GM18505 (cell line): ENCODE results near the gene PCDH12.
"Not testable (repeated sequence)": the region's sequence is repeated elsewhere in the genome, so short reads cannot be mapped to it uniquely, and the experiment has no call there.

Source experiments
- ATAC-seq: cut with Tn5 transposase; IDR thresholded peaks from one replicate; pipeline ENCODE4 v1.9.1; 2021; ENCODE audit not compliant: unreplicated experiment
- POLR2A ChIP-seq: IDR thresholded peaks from 4 replicates; pipeline ENCODE4 v1.6.1; 2011; ENCODE audit warnings: borderline replicate concordance; ENCODE audit not compliant: insufficient read depth, insufficient read length; ENCODE audit errors: extremely low read depth

PCDH12 gene

DNA sequence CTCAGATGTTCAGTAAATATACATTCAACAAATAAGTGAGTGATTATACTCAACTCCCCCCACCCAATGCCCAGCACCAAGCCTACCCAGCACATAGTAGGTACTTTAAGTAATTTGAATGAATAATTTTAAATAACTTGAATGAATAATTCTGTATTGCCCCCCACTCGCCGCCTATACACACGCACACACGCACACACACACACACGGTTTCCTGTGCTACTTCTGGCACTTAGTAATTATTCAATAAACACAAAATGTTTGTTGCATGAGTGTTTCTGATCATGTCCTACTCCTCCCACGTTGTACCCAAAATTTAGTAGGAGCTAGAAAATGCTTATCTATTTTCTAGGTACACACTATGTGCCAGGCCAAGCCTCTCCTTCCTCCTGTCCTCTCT is 16.2 kb downstream of the PCDH12 start:
- no peak for TF ChIP-seq POLR2A
- no peak for ATAC-seq

DNA sequence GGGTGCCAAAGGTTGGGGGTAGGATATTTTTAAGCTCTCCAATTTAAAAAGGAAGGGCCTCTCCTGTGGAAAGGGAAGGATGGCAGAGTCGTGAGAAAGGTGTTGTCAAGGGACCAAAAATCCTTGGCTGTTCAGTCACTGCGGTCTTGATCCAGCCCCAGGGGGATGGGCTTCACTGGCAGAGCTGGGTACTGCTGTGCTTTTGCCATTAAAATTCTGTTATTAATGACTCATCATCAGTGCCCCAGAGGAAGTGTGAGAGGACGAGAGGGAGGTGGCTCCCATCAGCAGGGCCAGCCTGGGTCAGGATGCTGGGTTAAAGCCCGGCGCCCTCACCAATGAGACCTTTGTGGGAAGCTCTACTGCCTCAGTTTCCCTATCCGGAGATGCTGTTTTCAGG is 16.7 kb downstream of the PCDH12 start:
- no peak for TF ChIP-seq POLR2A
- ATAC-seq, result no peak

DNA sequence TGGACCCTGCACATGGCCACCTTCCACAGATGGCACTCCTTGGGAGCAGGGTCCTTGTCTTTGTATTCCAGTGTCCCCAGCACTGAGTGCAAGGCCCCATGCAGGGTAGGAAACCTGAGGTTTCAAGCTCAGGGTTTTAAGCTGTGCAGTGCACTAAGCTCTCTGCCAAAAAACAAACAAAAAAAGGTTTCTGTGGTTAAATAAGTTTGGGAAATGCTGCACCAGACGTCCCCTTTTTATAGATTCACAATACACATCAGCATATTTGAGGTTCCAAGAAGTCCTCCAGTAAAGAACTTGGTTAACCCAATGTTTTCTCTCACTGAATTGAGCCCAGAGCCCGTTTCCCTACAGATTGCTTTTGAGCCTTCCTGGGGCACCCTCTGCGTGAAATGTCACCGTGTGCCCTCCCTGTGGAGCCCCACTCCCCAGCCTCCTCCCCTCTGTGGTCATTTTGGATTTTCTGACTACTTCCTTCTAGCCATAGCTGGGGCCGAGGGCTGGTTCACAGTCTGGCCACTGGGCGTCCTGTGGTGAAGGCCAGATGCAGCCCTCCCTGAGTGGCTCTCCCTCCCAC is 17.2 kb downstream of the PCDH12 start:
- TF ChIP-seq POLR2A, result no peak
- ATAC-seq, result no peak

DNA sequence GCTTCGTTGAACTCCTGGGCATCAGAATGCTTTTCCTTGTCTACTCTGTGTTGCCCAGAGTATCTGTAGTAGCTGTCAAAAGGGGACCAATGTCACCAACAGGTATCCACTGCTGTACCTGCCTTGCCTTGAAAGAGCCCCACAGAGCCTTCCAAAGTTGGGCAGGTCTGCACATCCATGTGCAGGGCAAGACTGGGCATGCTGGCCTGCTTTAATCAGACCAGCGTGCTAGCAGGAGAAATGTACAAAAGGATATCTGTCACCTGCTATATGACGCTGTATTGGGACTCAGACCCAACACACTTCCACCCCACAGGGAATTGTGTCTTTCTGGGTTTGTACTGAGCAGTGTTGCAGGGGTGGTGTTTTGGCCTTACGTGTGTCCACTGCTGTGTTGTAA is 22.5 kb downstream of the PCDH12 start:
- no peak for ATAC-seq
- TF ChIP-seq POLR2A, result no peak

DNA sequence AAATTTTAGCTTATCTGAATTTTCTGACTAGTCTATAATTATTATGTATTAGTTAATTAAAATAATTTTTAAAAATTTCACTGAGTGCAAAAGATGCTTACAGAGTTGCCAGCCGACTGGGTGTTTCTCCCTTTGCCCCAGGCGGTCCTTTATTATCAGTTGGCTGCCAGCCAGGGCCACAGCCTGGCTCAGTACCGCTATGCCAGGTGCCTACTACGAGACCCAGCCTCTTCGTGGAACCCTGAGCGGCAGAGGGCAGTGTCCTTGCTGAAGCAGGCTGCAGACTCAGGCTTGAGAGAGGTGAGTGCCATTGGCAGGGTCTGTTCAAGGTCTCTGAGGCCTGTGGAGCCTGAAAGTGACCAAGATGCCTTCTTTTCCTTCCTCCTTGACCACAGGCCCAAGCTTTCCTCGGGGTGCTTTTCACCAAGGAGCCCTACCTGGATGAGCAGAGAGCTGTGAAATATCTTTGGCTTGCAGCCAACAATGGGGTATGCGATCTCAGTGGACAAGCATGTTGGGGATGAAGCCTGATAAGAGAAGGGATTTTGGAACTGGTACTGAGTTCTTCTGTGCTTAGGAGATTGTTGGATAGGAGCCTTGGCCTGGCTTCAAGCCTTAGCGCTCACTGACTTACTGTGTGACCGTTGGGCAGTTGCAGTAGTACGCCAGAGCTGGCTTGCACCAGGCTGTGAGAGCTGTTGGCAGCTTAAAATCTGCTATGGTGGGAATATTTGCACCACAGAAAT is 23.7 kb downstream of the PCDH12 start:
- no peak for ATAC-seq
- TF ChIP-seq POLR2A, result no peak

DNA sequence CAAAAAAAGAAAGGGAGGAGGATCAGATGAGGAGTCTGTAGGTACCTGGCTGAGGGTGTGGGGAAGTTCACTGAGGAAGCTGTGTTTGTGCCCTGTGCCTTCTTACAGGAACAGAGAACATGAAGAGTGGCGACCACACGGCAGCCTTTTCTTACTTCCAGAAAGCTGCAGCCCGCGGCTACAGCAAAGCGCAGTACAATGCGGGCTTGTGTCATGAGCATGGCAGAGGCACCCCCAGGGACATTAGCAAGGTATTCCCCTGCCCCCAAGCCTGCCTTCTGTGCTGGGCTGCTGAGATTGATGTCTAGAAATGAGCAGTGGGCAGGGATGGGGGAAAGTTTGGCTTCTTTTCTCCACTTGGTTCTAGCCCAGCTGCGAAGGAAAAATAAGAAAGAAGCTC is 24.9 kb downstream of the PCDH12 start:
- TF ChIP-seq POLR2A, result no peak

DNA sequence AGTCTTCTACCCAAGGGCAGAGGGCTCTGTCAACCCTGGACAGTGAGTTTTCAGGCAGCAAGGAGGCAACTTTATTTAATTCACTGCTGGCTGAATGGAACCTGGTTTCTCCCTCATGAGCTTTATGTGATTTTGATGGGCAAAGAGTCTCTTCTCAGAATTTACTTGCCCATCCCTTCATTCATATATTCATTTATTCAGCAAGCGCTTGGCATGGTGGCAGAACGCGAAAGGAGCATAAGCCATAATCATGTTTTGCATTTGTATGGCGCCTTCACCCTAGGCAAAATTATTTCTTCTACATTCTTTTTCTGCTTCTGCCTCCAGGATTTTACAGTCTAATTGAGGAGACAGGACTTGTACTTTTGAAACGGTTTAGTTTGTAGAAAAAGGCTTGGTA is 26.3 kb downstream of the PCDH12 start:
- TF ChIP-seq POLR2A, result no peak

More for the DNA sequence above, 24.9 kb downstream of the PCDH12 start:
- ATAC-seq, result no peak

DNA sequence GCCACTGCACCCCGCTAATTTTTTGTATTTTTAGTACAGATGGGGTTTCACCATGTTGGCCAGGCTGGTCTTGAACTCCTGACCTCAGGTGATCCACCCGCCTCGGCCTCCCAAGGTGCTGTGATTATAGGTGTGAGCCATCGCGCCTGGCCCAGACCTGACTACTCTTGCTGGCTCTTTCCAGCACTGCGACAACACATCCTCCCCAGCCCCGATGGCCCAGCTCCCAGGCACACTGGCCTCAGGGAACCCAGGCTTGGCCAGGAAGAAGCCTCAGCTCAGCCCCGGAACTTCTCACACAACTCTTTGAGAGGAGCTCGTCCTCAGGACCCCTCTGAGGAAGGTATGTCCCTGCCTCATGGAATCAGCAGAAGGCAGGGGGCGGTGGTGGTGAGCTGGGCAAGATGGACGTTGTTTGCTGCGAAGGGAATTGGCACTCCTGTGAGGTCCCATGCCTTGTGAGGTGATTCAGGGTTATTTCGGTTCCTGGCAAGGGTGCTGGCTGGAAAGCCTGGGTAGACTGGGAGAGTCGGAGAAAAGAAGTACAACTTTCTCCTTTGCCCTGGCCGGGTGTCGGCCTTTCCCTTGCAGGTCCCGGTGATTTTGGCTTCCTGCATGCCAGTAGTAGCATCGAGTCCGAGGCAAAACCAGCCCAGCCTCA is 28.5 kb downstream of the PCDH12 start:
- TF ChIP-seq POLR2A, result no peak
- no peak for ATAC-seq

More for the DNA sequence above, 26.3 kb downstream of the PCDH12 start:
- no peak for ATAC-seq

DNA sequence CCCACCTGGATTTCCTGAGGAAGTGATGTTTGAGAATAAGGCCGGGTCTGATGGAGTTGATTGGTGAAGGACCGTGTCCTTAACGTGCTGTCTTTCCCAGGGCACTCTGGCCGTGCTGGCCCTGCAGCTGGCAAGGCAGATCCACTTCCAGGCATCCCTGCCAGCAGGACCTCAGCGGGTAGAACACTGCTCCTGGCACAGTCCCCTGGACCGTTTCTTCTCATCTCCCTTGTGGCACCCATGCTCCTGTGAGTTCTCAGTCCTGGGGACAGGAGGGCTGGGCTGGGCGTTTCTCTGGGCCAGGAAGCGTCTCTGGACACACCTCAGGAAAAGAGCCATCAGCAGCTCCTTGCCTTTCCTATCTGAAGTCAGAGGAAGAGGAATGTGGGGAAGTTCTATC is 30.0 kb downstream of the PCDH12 start:
- ATAC-seq, result no peak
- TF ChIP-seq POLR2A, result no peak

DNA sequence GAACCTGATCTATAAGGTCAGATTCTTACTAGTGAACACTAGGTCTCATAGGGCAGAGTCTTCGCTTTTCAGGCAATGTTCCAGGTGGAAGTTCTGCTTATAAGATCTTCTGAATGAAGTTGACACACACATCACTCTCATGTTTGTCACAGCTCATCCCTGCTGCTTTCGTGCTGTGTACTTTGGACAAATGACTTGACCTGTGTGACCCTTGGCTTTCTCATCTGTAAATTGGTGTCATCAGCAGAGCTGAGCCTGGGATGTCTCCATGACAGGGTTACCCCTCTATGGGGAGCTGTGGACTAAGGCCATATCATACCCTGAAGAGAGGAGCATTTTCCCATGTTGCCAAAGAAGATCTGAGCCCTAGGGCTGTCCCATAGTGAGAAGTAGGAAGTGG is 31.6 kb downstream of the PCDH12 start:
- ATAC-seq, result no peak
- no peak for TF ChIP-seq POLR2A

DNA sequence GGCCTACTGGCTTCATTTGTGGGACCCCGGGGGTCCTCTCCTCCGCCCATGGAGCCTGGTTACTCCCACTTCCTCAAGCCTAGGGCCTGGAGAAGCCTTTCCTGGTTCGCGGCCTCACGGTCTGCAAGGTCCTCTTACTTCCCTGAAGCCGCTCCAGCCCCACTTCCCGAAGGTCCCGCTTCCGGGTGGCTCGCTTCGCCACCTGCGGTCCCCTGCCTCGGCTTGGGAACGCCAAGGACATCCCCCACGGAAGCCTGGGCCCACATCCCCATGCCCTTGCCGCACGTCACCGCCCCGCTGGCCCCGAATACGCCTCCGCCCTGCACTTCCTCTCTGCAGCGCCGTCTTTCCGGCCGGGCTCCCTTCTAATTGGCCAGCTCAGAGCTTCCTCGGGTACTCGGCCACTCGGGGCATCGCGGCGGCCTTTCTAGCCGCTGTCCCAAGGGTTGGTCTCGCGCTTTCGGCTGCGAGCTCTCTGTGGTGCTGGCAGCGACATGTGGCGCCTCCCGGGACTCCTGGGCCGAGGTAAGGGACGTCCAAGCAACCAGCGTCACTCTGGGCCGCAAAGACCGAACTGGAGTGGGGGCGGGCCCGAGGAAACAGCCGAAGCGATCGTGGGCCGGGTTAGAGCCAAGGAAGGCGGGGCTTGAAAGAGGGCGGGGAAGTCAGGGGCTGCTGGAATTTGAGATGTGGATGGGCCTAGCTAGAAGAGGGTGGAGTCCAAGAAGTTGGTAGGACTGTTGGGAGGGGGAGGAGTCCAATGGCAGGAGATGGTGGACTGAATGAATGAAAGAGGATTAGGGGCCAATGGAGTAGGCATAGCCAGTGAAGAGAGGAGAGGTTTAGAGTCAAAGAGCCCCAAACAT is 34.3 kb downstream of the PCDH12 start, which contains the start of gene DELE1:
TSS of gene DELE1 (plus strand) at position 424 of the 866 bp plus-strand sequence. CDS start at position 495, 71 bp downstream.
- peak; percentile 98 for ATAC-seq
- peak; percentile 92 for TF ChIP-seq POLR2A

DNA sequence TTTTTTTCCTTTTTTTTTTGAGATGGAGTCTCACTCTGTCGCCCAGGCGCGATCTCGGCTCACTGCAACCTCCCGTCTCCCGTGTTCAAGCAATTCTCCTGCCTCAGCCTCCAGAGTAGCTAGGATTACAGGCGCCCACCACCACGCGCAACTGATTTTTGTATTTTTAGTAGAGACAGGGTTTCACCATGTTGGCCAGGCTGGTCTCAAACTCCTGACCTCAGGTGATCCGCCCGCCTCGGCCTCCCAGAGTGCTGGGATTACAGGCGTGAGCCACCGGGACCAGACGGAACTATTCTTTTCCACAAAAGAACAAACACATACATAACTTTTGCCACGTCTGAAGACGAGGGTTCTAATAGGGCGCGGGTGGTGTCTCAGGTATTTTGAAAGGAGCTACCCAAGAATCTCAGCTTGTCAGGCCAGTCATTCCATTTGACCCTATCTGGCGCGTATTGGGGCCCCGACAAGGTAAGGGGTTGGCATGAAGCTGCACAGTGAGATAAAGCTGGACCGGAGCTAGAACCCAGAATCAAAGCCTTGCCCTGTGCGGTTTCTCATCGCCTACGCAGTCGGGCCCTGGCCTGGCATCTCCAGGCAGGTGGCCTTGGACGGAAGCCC is 35.1 kb downstream of the PCDH12 start:
- not testable (repeated sequence) for ATAC-seq

DNA sequence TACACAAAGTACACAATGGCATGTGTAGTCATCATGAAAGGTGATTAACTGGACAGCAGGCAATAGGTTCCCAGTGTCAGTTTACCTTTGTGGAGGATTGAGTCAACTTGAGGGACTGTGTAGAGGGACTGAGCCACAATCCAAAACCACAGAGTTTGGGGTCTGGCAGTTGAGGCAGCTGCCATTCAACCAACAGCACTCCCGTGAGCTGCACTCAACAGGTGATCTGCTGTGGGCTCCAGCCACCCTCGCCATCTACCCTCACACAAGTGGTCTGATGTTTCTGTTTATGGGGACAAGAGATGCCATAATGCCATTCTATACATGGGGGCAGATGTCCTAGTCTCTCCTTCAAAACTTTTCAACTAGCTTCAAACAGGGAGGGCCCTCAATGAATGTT is 37.2 kb downstream of the PCDH12 start:
- no peak for ATAC-seq
- no peak for TF ChIP-seq POLR2A
